HEK293T (cell line): ENCODE measurements around the gene CFAP100.

Experiments used
- CTCF ChIA-PET: fragments of 350-600 bp; formaldehyde crosslinking; extraction: SDS; loops from one replicate; lab custom pipeline; 2021; ENCODE audit warnings: antibody characterized with exemption, inconsistent platforms; lab: Yijun Ruan, JAX
- POLR2A ChIA-PET: fragments of 350-600 bp; formaldehyde crosslinking; extraction: SDS; loops from one replicate; lab custom pipeline; 2020; ENCODE audit warnings: antibody characterized with exemption, inconsistent platforms; lab: Yijun Ruan, JAX
- DNase-seq: peaks from one replicate; pipeline ENCODE4 v3.0.0; 2012; ENCODE audit warnings: mixed read lengths; ENCODE audit errors: extremely low spot score
- ARNT ChIP-seq: fragments of 450-650 bp; IDR thresholded peaks from 2 replicates; pipeline ENCODE4 v1.6.1; 2017; ENCODE audit warnings: mild to moderate bottlenecking
- BHLHE40 ChIP-seq: fragments of 450-650 bp; IDR thresholded peaks from 2 replicates; pipeline ENCODE4 v1.6.1; 2016; ENCODE audit warnings: mild to moderate bottlenecking, moderate library complexity, borderline replicate concordance
- CTBP1 ChIP-seq: fragments of 450-650 bp; IDR thresholded peaks from 2 replicates; pipeline ENCODE4 v1.6.1; 2016; ENCODE audit warnings: borderline replicate concordance
- ELF4 ChIP-seq: fragments of 450-650 bp; IDR thresholded peaks from 2 replicates; pipeline ENCODE4 v1.6.1; 2017; ENCODE audit warnings: antibody characterized with exemption
- FOXA1 ChIP-seq: fragments of 450-650 bp; IDR thresholded peaks from 2 replicates; pipeline ENCODE4 v1.6.1; 2016; ENCODE audit warnings: mild to moderate bottlenecking
- FOXK2 ChIP-seq: fragments of 450-650 bp; IDR thresholded peaks from 2 replicates; pipeline ENCODE4 v1.6.1; 2016; ENCODE audit warnings: mild to moderate bottlenecking
- FOXM1 ChIP-seq: fragments of 450-650 bp; IDR thresholded peaks from 2 replicates; pipeline ENCODE4 v1.6.1; 2017; ENCODE audit warnings: mild to moderate bottlenecking, borderline replicate concordance
- HDGF ChIP-seq: fragments of 450-650 bp; IDR thresholded peaks from 2 replicates; pipeline ENCODE4 v1.6.1; 2017; ENCODE audit warnings: antibody characterized with exemption, borderline replicate concordance
- L3MBTL2 ChIP-seq: fragments of 450-650 bp; conservative IDR thresholded peaks from 2 replicates; pipeline ENCODE4 v1.6.1; 2016; ENCODE audit warnings: mild to moderate bottlenecking
- LEF1 ChIP-seq: fragments of 450-650 bp; IDR thresholded peaks from 2 replicates; pipeline ENCODE4 v1.6.1; 2017; ENCODE audit warnings: mild to moderate bottlenecking, borderline replicate concordance
- NFRKB ChIP-seq: fragments of 450-650 bp; IDR thresholded peaks from 2 replicates; pipeline ENCODE4 v1.6.1; 2016; ENCODE audit warnings: mild to moderate bottlenecking, moderate library complexity
- PKNOX1 ChIP-seq: fragments of 450-650 bp; IDR thresholded peaks from 2 replicates; pipeline ENCODE4 v1.6.1; 2016
- SP1 ChIP-seq: fragments of 450-650 bp; IDR thresholded peaks from 2 replicates; pipeline ENCODE4 v1.6.1; 2017
- SUZ12 ChIP-seq: fragments of 450-650 bp; IDR thresholded peaks from 2 replicates; pipeline ENCODE4 v1.6.1; 2016; ENCODE audit warnings: mild to moderate bottlenecking
- TARDBP ChIP-seq: fragments of 450-650 bp; IDR thresholded peaks from 2 replicates; pipeline ENCODE4 v1.6.1; 2016
- ZNF384 ChIP-seq: fragments of 450-650 bp; IDR thresholded peaks from 2 replicates; pipeline ENCODE4 v1.6.1; 2016

CFAP100 gene

GRCh38 chr3:126357295-126358037 lies 37.2 kb upstream of the CFAP100 start, which contains the start of gene KLF15:
Gene KLF15, minus strand, starts transcription at chr3:126357408. Its CDS starts 4,486 bp downstream, at chr3:126352922.
- ChIA-PET CTCF (no interaction called here), POLR2A (no interaction called here)
- TF ChIP-seq ELF4 (no peak), PKNOX1 (peak; percentile 64)
- DNase-seq: peak; percentile 92

GRCh38 chr3:126358038-126358815 lies 36.5 kb upstream of the CFAP100 start:
- ChIA-PET POLR2A (no interaction called here), CTCF (no interaction called here)
- TF ChIP-seq ELF4 (no peak), L3MBTL2 (peak; percentile 53; the same call in 1 of the 2 replicates)
- peak; percentile 36 for DNase-seq

- no peak for TF ChIP-seq SUZ12
- TF ChIP-seq NFRKB: no peak
- TF ChIP-seq LEF1: no peak
- no peak for TF ChIP-seq ARNT
- TF ChIP-seq PKNOX1: no peak
- no peak for TF ChIP-seq BHLHE40
- no peak for TF ChIP-seq L3MBTL2
- no peak for TF ChIP-seq ZNF384
- TF ChIP-seq SP1: no peak
- TF ChIP-seq HDGF: no peak
- no peak for DNase-seq
- ChIA-PET POLR2A (interaction anchor here (0.6 kb wide), 1 partner anchor 118 kb away, joined by 3 read pairs; no protein-coding TSS in a partner anchor), CTCF (no interaction called here)
Measured at GRCh38 chr3:126358816-126359181, 35.9 kb upstream of the CFAP100 start.

- DNase-seq: no peak
- POLR2A ChIA-PET: no interaction called here
Measured at GRCh38 chr3:126360046-126360713, 34.5 kb upstream of the CFAP100 start.

GRCh38 chr3:126360714-126361060 lies 34.0 kb upstream of the CFAP100 start:
- no peak for DNase-seq
- no peak for TF ChIP-seq ELF4
- no peak for TF ChIP-seq CTBP1
- no peak for TF ChIP-seq LEF1
- no peak for TF ChIP-seq BHLHE40
- no peak for TF ChIP-seq FOXA1
- no peak for TF ChIP-seq SP1
- TF ChIP-seq L3MBTL2: no peak
- POLR2A ChIA-PET: no interaction called here
- CTCF ChIA-PET: interaction anchor here (1.6 kb wide), 1 partner anchor 12 kb away, joined by 4 read pairs; no protein-coding TSS in a partner anchor

More at GRCh38 chr3:126360046-126360713, 34.5 kb upstream of the CFAP100 start:
- CTCF ChIA-PET: interaction anchor here (1.6 kb wide), 1 partner anchor 11 kb away, joined by 4 read pairs; no protein-coding TSS in a partner anchor
- no peak for TF ChIP-seq ARNT

GRCh38 chr3:126361211-126361610 lies 33.5 kb upstream of the CFAP100 start:
- CTCF ChIA-PET: no interaction called here
- TF ChIP-seq L3MBTL2: no peak
- TF ChIP-seq BHLHE40: no peak
- TF ChIP-seq ELF4: no peak
- no peak for TF ChIP-seq FOXK2
- no peak for TF ChIP-seq FOXA1
- no peak for TF ChIP-seq LEF1
- TF ChIP-seq HDGF: no peak
- no peak for TF ChIP-seq SP1
- TF ChIP-seq CTBP1: no peak
- TF ChIP-seq ZNF384: no peak
- no peak for TF ChIP-seq ARNT
- no peak for TF ChIP-seq TARDBP
- no peak for TF ChIP-seq NFRKB
- no peak for TF ChIP-seq FOXM1
- no peak for TF ChIP-seq SUZ12
- TF ChIP-seq PKNOX1: no peak
- no peak for DNase-seq
- POLR2A ChIA-PET: no interaction called here
